SK-N-SH treated with all-trans-retinoic acid at 6 μM for 48 hours (cell line): ENCODE measurements around the gene ERN1.

ENCODE experiments used
- ATAC-seq: fragments of 200-7000 bp; cut with Tn5 transposase; 3 replicates; pipeline ENCODE4 v1.9.1; 2020; ENCODE audit warnings: mild to moderate bottlenecking, moderate library complexity
- ARNTL ChIP-seq: fragments of 450-650 bp; formaldehyde crosslinking; IDR thresholded peaks from 2 replicates; pipeline ENCODE4 v1.5.0; 2020; ENCODE audit warnings: low read depth, mild to moderate bottlenecking, moderate library complexity, borderline replicate concordance
- BACH2 ChIP-seq: fragments of 250-450 bp; sonication (Bioruptor Pico); IDR thresholded peaks from 2 replicates; pipeline ENCODE4 v1.9.0; 2021; ENCODE audit warnings: mild to moderate bottlenecking, borderline replicate concordance
- CREB5 ChIP-seq: fragments of 250-450 bp; sonication (Bioruptor Pico); IDR thresholded peaks from 2 replicates; pipeline ENCODE4 v1.5.1; 2020; ENCODE audit warnings: low read depth, mild to moderate bottlenecking, moderate library complexity
- CSDC2 ChIP-seq: fragments of 250-450 bp; sonication (Bioruptor Pico); IDR thresholded peaks from 2 replicates; pipeline ENCODE4 v1.5.0; 2020; ENCODE audit warnings: mild to moderate bottlenecking, moderate library complexity
- CSRNP3 ChIP-seq: fragments of 250-450 bp; sonication (Bioruptor Pico); IDR thresholded peaks from 2 replicates; pipeline ENCODE4 v1.5.1; 2021; ENCODE audit warnings: mild to moderate bottlenecking, moderate library complexity
- ESRRG ChIP-seq: fragments of 250-450 bp; sonication (Bioruptor Pico); IDR thresholded peaks from 2 replicates; pipeline ENCODE4 v1.6.1; 2021; ENCODE audit warnings: mild to moderate bottlenecking
- GLIS3 ChIP-seq: fragments of 250-450 bp; sonication (Bioruptor Pico); IDR thresholded peaks from 2 replicates; pipeline ENCODE4 v1.5.0; 2020; ENCODE audit warnings: mild to moderate bottlenecking, moderate library complexity
- ISL1 ChIP-seq: fragments of 250-450 bp; sonication (Bioruptor Pico); IDR thresholded peaks from 2 replicates; pipeline ENCODE4 v2.1.2; 2022; ENCODE audit warnings: mild to moderate bottlenecking, moderate library complexity
- OSR1 ChIP-seq: fragments of 250-450 bp; sonication (Bioruptor Pico); IDR thresholded peaks from 2 replicates; pipeline ENCODE4 v1.8.0; 2022; ENCODE audit warnings: moderate library complexity, mild to moderate bottlenecking, inconsistent platforms
- PATZ1 ChIP-seq: fragments of 250-450 bp; sonication (Bioruptor Pico); IDR thresholded peaks from 2 replicates; pipeline ENCODE4 v1.8.0; 2020; ENCODE audit warnings: mild to moderate bottlenecking, moderate library complexity, borderline replicate concordance
- POU6F1 ChIP-seq: fragments of 250-450 bp; sonication (Bioruptor Pico); IDR thresholded peaks from 2 replicates; pipeline ENCODE4 v1.8.0; 2021; ENCODE audit warnings: low read depth, mild to moderate bottlenecking, moderate library complexity, borderline replicate concordance
- PPARA ChIP-seq: fragments of 250-450 bp; sonication (Bioruptor Pico); IDR thresholded peaks from 2 replicates; pipeline ENCODE4 v1.5.0; 2020; ENCODE audit warnings: mild to moderate bottlenecking, borderline replicate concordance
- RARB ChIP-seq: fragments of 250-450 bp; sonication (Bioruptor Pico); IDR thresholded peaks from 2 replicates; pipeline ENCODE4 v1.8.0; 2021; ENCODE audit warnings: mild to moderate bottlenecking, moderate library complexity
- SNAI2 ChIP-seq: fragments of 250-450 bp; sonication (Bioruptor Pico); IDR thresholded peaks from 2 replicates; pipeline ENCODE4 v1.5.0; 2020; ENCODE audit warnings: mild to moderate bottlenecking, moderate library complexity
- TCF4 ChIP-seq: fragments of 250-450 bp; sonication (Bioruptor Pico); IDR thresholded peaks from 2 replicates; pipeline ENCODE4 v1.8.0; 2021; ENCODE audit warnings: mild to moderate bottlenecking, moderate library complexity, borderline replicate concordance
- TOX ChIP-seq: fragments of 250-450 bp; sonication (Bioruptor Pico); IDR thresholded peaks from 2 replicates; pipeline ENCODE4 v1.8.0; 2021; ENCODE audit warnings: mild to moderate bottlenecking, moderate library complexity, borderline replicate concordance
- TSHZ2 ChIP-seq: fragments of 250-450 bp; sonication (Bioruptor Pico); IDR thresholded peaks from 2 replicates; pipeline ENCODE4 v1.5.0; 2020; ENCODE audit warnings: mild to moderate bottlenecking, moderate library complexity
- ZC3H10 ChIP-seq: fragments of 250-450 bp; sonication (Bioruptor Pico); IDR thresholded peaks from 2 replicates; pipeline ENCODE4 v1.5.1; 2021; ENCODE audit warnings: mild to moderate bottlenecking, moderate library complexity
- ZFP3 ChIP-seq: fragments of 250-450 bp; sonication (Bioruptor Pico); IDR thresholded peaks from 2 replicates; pipeline ENCODE4 v1.5.0; 2020; ENCODE audit warnings: mild to moderate bottlenecking, moderate library complexity
- ZFP30 ChIP-seq: fragments of 450-650 bp; formaldehyde crosslinking; IDR thresholded peaks from 2 replicates; pipeline ENCODE4 v1.5.0; 2022; ENCODE audit warnings: mild to moderate bottlenecking, moderate library complexity
- ZNF565 ChIP-seq: fragments of 450-650 bp; formaldehyde crosslinking; conservative IDR thresholded peaks from 2 replicates; pipeline ENCODE4 v1.5.0; 2020; ENCODE audit warnings: low read depth, mild to moderate bottlenecking, moderate library complexity
- ZNF8 ChIP-seq: fragments of 450-650 bp; formaldehyde crosslinking; IDR thresholded peaks from 2 replicates; pipeline ENCODE4 v1.5.0; 2020; ENCODE audit warnings: mild to moderate bottlenecking, moderate library complexity

Gene ERN1

GRCh38 chr17:64051153-64051552 is 78.8 kb downstream of the ERN1 start:
- no peak for ATAC-seq
- TF ChIP-seq ZC3H10: no peak
- TF ChIP-seq RARB: no peak
- no peak for TF ChIP-seq ZFP3
- TF ChIP-seq PATZ1 (CRISPR knock-in tag): no peak
- no peak for TF ChIP-seq POU6F1 (CRISPR knock-in tag)
- no peak for TF ChIP-seq TOX (CRISPR knock-in tag)
- TF ChIP-seq SNAI2 (CRISPR knock-in tag): no peak
- TF ChIP-seq CSDC2 (CRISPR knock-in tag): no peak
- TF ChIP-seq BACH2 (CRISPR knock-in tag): no peak
- no peak for TF ChIP-seq TCF4 (CRISPR knock-in tag)
- TF ChIP-seq ISL1 (CRISPR knock-in tag): no peak

GRCh38 chr17:64048805-64049204 is 81.1 kb downstream of the ERN1 start:
- TF ChIP-seq TOX (CRISPR knock-in tag) (no peak), CREB5 (CRISPR knock-in tag) (no peak), TCF4 (CRISPR knock-in tag) (no peak), POU6F1 (CRISPR knock-in tag) (no peak), ZNF8 (no peak), TSHZ2 (CRISPR knock-in tag) (no peak)
- no peak for ATAC-seq

- TF ChIP-seq ZNF8: no peak
- no peak for TF ChIP-seq SNAI2 (CRISPR knock-in tag)
- TF ChIP-seq ARNTL: no peak
- no peak for TF ChIP-seq PATZ1 (CRISPR knock-in tag)
- no peak for TF ChIP-seq ZFP30
- TF ChIP-seq CSRNP3 (CRISPR knock-in tag): no peak
- TF ChIP-seq CREB5 (CRISPR knock-in tag): no peak
- TF ChIP-seq PPARA (CRISPR knock-in tag): no peak
- TF ChIP-seq OSR1 (CRISPR knock-in tag): no peak
- no peak for TF ChIP-seq ESRRG (CRISPR knock-in tag)
- TF ChIP-seq POU6F1 (CRISPR knock-in tag): no peak
- TF ChIP-seq ZNF565 (CRISPR knock-in tag): no peak
- TF ChIP-seq ISL1 (CRISPR knock-in tag): no peak
- TF ChIP-seq GLIS3 (CRISPR knock-in tag): no peak
- ATAC-seq: no peak
Measured at GRCh38 chr17:64045176-64045575, 84.8 kb downstream of the ERN1 start.
